HL-60 (cell line): ENCODE results near the gene MAN1C1.

Experiments
- DNase-seq, 2 experiments: peaks; one replicate each; pipeline ENCODE4 v3.0.0-alpha.2; 2010 to 2020; ENCODE audit warnings: low read depth in 1 of 2, low spot score in 1 of 2
- H3K27ac ChIP-seq: fragments of 250-450 bp; sonication (Bioruptor Pico); replicated peaks from 2 replicates; pipeline ENCODE4 v1.5.1; 2020; ENCODE audit warnings: mild to moderate bottlenecking, moderate library complexity
- H3K27me3 ChIP-seq: fragments of 250-450 bp; sonication (Bioruptor Pico); 2 replicates; pipeline ENCODE4 v1.5.1; 2021; ENCODE audit warnings: mild to moderate bottlenecking, moderate library complexity; ENCODE audit not compliant: insufficient read depth, poor library complexity, severe bottlenecking
- H3K4me3 ChIP-seq: replicated peaks from 2 replicates; pipeline ENCODE4 v1.5.1; 2011; ENCODE audit warnings: mild to moderate bottlenecking, control low read depth, low read length; ENCODE audit not compliant: insufficient read depth
- CTCF ChIP-seq: IDR thresholded peaks from one replicate; pipeline ENCODE4 v1.5.1; 2011; ENCODE audit warnings: low read length, control low read depth, inconsistent platforms; ENCODE audit not compliant: insufficient read depth
- GABPA ChIP-seq: IDR thresholded peaks from 2 replicates; pipeline ENCODE4 v1.6.1; 2012; ENCODE audit warnings: low read depth
- POLR2AphosphoS5 ChIP-seq: IDR thresholded peaks from 2 replicates; pipeline ENCODE4 v1.6.1; 2012; ENCODE audit warnings: low read depth
- SPI1 ChIP-seq: IDR thresholded peaks from 2 replicates; pipeline ENCODE4 v1.6.1; 2012; ENCODE audit warnings: low read depth, mild to moderate bottlenecking, borderline replicate concordance
- TF ChIP-seq, protein P1 (sequence below): IDR thresholded peaks from 2 replicates; pipeline ENCODE4 v1.6.1; 2012; ENCODE audit warnings: low read depth; ENCODE audit not compliant: insufficient replicate concordance

Gene MAN1C1

DNA sequence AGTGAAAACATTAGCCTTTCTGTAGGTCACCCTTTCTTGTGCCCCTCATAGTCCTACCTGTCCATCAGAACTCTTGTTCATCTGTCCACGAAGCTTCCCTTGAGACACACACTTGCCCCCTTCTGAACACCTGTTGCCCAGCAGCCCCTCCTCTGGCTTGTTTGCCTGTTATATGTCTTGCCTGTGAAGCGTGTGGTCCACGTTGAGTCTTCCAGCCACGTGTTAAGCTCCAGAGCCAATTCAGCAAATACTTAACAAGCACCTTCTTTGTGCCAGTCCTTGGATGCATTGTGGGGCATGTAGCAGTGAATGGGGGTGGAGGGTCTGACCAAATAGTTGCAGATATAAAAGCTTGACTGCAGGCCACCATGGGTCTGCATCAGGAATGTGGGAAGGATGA, 66.6 kb downstream of the MAN1C1 start:
- no peak overlapping the region for H3K4me3 ChIP-seq
- no peak for DNase-seq
- no peak overlapping the region for H3K27ac ChIP-seq
- H3K27me3 ChIP-seq = no peaks in the 10 kb centered on the region
- TF ChIP-seq, protein P1, sequence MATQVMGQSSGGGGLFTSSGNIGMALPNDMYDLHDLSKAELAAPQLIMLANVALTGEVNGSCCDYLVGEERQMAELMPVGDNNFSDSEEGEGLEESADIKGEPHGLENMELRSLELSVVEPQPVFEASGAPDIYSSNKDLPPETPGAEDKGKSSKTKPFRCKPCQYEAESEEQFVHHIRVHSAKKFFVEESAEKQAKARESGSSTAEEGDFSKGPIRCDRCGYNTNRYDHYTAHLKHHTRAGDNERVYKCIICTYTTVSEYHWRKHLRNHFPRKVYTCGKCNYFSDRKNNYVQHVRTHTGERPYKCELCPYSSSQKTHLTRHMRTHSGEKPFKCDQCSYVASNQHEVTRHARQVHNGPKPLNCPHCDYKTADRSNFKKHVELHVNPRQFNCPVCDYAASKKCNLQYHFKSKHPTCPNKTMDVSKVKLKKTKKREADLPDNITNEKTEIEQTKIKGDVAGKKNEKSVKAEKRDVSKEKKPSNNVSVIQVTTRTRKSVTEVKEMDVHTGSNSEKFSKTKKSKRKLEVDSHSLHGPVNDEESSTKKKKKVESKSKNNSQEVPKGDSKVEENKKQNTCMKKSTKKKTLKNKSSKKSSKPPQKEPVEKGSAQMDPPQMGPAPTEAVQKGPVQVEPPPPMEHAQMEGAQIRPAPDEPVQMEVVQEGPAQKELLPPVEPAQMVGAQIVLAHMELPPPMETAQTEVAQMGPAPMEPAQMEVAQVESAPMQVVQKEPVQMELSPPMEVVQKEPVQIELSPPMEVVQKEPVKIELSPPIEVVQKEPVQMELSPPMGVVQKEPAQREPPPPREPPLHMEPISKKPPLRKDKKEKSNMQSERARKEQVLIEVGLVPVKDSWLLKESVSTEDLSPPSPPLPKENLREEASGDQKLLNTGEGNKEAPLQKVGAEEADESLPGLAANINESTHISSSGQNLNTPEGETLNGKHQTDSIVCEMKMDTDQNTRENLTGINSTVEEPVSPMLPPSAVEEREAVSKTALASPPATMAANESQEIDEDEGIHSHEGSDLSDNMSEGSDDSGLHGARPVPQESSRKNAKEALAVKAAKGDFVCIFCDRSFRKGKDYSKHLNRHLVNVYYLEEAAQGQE = no peak
- no peak for TF ChIP-seq GABPA
- no peak for TF ChIP-seq CTCF
- no peak for TF ChIP-seq SPI1
- TF ChIP-seq POLR2AphosphoS5 = no peak

DNA sequence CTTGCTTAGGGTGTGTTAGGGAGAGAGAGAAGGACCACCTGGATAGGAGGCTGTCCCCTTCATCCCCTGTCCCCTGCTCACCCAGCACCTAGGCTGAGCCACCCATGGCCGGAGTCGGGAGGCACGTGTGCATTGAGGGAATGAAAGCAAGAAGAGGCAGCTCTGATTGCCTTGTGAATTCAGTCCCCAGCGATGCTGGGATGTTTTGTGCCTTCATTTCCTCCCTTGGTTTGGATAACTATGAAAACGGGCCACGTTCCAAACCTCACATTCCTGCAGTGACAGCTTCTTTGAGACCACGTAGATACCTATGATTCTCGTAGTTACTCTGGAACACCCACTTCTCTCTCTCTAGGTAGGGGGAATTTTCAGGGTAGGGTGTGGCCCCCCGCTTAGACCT, 67.1 kb downstream of the MAN1C1 start:
- DNase-seq = no peak
- Histone ChIP-seq H3K27ac (no peak overlapping the region), H3K4me3 (no peak overlapping the region), H3K27me3 (no peaks in the 10 kb centered on the region)
- TF ChIP-seq SPI1 (no peak), POLR2AphosphoS5 (no peak), GABPA (no peak), CTCF (no peak)
- TF ChIP-seq, protein P1 = no peak

DNA sequence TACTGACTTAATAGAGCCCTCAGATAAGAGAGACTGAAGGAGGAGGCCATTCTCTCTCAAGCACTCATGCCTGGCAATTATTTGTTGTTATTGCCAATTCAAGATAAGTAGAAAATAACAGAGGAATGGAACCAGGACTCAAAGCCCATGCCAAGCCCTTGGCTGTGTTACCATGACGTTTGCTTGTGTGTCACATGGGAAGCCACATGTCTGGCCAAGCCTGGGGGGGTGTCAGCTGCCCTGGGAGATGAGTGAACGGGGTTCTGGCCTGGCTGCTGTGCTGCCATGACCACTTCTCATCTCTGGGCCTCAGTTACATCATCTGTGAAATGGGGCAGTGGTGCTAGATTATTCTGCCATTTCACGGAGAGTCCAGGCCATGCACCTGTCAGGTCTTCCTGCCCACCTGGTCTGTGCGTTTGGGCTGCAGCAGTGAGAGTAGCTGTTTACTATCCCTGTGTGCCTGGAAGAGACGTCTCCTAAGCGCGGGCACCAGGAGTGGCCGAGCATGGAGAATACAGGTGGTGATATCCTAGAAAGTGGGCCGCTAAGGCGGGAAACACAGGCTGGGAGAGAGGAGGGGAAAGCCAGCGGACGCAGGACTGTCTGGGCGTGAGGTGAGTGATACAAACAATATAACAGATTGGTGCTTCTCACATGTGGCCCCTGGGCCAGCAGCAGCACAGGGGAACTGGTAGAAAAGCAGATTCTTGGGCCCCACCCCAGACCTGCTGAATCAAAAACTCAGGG, 67.8 kb downstream of the MAN1C1 start:
- no peak for TF ChIP-seq POLR2AphosphoS5
- TF ChIP-seq, protein P1 = no peak
- TF ChIP-seq GABPA = no peak
- TF ChIP-seq CTCF = no peak
- no peak for TF ChIP-seq SPI1
- H3K27ac ChIP-seq = no peak overlapping the region
- no peaks in the 10 kb centered on the region for H3K27me3 ChIP-seq
- no peak for DNase-seq
- no peak overlapping the region for H3K4me3 ChIP-seq
